Stimulated activated CD4-positive, alpha-beta T cell treated with anti-CD3 and anti-CD28 coated beads, Interleukin-4, amount 100 ng/mL, for 4 hours (primary cell): ENCODE results near the gene PNCK.

Source experiments
- DNase-seq, 2 experiments: peaks; one replicate each; pipeline ENCODE4 v3.0.0-alpha.2; 2020

PNCK gene

DNA sequence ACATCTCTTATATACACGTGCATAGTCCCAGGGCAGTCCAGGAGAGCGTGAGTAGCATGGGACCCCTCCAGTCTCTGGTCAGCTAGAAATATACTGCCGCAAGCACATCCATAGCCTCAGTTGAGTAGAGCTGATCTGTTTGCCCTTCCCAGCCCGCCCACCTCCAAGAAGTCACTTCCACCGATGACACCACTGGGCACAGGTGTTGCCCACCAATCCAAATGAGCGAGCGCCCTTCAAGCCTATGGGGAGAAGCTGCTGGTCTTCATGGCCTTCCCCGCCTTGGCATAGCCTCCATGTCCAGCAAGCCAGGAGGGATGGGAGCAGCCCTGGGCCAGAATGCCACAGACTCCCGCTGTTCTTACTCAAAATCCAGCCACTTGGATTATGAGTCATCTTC, 16.5 kb downstream of the PNCK start:
- no peak for DNase-seq

DNA sequence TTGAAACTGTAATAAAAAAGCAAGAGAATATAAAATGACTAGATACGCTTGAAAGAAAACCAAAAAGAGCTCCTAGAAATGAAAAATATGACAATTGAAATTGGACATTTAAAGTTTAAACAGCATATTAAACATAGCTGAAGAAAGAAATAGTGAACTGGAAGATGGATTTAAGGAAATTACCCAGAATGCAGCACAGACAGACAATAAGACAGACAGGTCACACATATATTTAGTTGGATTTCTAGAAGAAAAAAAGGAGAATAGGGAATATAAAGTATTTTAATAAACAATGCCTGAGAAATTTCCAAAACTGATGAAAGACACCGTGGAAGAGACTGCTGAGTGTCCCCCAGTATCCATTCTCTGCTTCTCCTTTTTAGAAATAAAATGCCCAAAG, 20.1 kb downstream of the PNCK start:
- no peak for DNase-seq

DNA sequence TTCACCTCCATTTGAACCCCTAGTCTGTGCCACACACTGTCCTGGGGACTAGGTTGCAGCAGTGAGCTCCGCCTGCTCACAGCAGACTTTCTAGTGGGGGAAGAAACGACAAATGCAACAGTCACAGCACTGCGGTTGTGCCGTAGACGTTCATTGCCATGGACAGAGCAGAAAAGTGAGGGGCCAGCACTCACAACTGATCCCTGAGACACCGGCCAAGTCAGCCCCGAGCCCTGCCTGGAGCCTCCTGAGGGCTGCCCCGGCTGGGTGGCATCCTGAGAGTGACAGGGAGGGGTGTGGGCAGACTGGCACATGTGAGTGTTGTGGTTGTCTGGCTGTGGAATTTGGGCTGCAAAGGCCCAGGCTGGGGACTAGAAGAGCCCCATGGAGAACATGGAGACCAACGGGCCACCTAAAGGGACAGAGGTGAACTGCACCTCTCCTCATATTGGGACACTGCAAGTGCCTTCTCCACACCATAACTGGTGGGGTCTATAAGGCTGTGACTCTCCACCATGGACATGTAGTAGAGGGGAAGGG, 22.0 kb downstream of the PNCK start:
- no peak for DNase-seq

DNA sequence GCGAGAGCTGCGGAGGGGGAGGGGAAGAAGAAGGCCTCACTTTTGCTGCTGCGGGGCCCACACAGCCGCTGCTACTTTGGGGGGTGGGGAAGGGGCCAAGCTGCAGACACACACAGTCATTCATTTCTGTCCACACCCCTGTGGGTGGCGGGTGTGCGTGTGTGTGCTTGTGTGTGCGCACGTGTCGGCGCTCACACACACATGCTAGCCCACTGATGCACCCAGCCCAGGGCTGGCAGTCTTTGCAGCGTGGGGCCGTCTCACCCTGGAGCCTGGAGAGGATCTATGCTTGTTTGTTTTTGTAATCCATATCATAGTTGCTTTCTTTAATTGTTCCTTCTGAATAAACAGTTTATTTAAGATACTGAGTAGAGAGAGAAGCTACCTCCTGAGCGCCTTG, 22.7 kb downstream of the PNCK start:
- no peak for DNase-seq

DNA sequence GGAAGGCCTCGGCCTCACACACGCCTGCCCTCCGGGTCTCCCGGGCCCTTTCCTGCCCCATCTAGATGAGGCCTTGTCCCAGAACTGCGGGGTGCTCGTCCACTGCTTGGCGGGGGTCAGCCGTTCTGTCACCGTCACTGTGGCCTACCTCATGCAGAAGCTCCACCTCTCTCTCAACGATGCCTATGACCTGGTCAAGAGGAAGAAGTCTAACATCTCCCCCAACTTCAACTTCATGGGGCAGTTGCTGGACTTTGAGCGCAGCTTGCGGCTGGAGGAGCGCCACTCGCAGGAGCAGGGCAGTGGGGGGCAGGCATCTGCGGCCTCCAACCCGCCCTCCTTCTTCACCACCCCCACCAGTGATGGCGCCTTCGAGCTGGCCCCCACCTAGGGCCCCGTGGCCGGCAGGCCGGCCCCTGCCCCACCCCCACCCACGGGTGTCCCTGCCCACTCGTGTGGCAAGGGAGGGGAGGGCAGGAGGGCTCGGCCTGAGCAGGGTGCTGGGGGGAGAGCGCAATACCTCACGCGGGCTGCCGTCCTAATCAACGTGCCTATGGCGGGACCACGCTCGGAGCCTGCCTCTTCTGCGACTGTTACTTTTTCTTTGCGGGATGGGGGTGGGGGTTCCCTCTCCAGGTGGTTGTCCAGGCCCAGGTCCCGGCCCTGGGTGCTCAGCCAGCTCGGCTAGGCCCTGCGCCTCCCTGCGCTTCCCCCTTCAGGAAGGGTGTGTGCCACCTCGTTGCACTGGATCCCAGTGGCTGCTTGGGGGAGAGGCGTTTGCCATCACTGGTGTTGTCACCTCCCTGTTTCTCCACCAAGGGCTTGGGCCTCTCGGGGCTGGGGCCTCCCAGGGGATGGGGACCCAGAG, 23.5 kb downstream of the PNCK start:
- no peak for DNase-seq

DNA sequence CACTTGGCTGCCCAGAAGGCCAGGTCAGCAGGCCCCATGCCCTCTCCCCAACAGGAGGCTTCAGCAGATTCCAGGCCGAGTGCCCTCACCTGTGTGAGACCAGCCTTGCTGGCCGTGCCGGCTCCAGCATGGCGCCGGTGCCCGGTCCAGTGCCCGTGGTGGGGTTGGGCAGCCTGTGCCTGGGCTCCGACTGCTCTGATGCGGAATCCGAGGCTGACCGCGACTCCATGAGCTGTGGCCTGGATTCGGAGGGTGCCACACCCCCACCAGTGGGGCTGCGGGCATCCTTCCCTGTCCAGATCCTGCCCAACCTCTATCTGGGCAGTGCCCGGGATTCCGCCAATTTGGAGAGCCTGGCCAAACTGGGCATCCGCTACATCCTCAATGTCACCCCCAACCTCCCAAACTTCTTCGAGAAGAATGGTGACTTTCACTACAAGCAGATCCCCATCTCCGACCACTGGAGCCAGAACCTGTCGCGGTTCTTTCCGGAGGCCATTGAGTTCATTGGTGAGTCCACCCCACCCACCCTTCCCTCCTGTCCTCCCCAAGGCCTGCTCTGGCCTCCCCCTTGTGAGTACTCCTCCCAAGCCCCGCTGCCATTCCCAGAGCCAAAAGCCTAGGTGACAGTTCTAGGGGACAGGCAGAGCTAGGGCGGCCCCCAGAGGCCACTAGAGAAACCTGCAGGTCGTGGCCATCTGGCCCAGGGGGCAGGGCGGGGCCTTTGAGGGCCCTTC, 24.3 kb downstream of the PNCK start:
- DNase-seq = peak in 1 of 2 experiments; percentile 18

DNA sequence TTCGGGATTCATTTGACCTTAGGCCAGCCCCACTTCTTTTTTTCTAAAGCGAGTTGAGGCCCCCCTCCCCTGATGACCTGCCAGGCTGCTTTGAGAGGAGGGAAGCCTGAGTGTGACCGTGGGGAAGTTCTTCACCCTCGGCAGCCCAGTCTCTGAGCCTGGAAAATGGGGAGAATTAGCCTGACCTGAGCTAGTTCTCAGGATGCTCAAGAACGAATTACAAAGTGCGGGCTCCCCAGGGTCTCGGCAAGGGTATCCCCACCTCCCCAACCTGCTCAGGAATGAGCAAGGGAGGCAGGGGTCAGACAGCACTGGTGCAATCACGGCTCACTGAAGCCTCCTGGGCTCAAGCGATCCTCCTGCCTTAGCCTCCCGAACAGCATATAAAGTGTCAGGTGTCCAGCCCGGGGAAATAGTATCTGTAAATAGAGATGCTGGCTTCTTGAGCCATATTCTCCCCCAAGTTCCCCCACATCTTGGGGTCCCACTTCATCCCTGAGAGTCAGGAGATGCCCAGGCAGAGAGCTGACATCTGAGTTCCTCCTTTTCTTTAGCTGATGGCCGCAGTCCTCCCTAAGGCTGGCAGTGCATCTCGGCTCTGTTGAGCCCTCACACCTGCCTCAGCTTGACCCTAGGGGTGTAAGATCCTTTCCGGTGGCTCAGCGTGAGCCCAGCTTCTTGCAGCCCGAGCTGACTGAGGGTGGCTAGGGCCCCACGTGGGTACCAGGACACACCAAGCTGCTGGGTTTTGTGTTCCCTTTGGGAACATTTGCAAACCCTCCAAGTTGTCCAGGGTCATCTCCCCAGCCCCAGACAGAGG, 25.0 kb downstream of the PNCK start:
- DNase-seq = no peak

DNA sequence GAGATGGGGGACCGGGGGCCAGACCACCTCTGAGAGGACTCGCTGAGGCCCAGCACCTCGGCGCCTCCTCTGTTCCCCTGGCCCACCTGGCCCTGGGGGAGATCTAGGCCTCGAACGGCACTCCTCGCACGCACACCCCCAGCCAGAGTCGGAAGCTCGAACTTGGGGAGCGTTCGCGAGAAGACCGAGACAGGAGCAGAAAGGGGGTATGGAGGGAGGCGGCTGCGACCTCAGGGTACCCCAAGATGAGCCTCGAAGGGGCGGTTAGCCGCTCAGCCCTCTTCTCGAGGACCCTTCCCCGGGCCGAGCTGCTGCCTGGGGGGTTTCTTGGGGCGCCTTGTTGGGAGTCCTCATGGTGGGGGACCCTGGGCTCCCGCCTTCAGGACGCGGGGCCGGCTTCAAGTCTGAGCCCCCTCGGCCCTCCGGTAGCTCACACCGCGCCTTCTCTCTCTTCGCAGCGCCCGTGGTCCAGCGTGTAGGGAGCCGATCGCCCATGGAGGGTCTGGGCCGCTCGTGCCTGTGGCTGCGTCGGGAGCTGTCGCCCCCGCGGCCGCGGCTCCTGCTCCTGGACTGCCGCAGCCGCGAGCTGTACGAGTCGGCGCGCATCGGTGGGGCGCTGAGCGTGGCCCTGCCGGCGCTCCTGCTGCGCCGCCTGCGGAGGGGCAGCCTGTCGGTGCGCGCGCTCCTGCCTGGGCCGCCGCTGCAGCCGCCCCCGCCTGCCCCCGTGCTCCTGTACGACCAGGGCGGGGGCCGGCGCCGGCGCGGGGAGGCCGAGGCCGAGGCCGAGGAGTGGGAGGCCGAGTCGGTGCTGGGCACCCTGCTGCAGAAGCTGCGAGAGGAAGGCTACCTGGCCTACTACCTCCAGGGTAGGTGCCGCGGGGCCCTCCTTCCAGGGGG, 25.9 kb downstream of the PNCK start:
- no peak for DNase-seq

DNA sequence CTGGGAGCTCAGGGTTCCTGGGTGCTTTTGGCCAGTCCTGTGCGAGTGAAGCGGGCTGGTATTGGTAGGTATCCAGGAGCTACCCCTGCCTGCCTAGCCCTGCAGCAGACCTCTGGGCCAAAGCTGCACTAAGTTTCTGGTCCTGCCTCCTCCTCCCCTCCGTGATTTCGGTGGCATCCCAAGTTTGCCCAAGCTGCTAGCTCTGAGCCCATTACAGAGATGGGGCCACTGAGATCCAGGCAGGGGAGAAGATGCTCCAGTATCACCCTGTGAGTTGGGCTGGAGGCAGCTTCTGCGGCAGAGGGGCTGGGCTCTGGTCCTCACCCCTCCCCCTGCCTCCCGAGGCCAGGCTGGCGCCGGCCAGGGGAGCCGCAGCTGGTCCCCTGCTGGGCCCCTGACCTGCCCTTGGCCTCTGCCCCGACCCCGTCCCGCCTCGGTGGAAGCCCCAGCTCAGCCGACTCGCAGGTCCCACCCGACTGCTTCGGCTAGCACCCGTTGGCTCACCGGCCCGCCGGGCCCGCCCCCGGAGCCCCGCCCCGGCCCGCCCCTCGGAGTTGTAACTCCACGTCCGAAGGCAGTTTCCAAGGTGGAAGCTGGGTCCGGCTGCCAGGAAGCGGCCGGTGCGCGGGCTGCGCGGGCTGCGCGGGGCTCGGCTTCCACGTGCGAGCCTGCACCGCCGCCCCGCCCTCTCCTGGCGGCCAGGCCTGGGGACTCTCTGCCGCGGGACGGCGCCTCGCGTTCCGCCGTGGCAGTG, 26.8 kb downstream of the PNCK start, which contains the start of gene DUSP9:
TSS of gene DUSP9 (plus strand) at position 584 of the 754 bp plus-strand sequence. CDS start 751 bp downstream, outside the sequence.
- DNase-seq = no peak

DNA sequence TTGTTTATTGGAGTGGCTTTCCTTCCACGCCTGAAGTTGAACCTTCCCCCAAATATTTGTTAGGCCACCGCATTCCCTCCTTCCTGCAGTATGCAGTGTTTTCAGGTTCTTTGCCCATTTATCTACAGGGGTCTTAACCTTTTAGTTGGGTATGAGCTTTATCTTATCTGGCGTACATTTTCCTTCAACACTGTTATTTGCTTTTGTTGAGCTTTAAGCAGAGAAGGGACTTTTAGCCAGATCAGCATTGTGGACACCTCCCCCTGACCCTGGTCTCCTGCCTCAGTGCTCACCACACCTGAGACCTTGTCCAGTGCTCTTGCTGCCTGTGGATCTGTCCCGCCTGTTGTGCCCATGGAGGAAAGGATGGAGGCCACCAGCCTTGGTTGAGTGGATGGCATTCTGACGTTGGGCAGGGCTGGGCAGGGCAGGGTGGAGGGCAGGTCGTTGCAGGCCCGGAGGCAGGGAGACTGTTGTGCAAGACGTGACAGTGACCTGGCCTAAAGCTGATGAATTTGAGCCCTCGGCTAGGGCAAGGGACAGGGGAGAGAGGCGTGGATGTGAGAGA, 27.6 kb downstream of the PNCK start:
- DNase-seq = no peak

DNA sequence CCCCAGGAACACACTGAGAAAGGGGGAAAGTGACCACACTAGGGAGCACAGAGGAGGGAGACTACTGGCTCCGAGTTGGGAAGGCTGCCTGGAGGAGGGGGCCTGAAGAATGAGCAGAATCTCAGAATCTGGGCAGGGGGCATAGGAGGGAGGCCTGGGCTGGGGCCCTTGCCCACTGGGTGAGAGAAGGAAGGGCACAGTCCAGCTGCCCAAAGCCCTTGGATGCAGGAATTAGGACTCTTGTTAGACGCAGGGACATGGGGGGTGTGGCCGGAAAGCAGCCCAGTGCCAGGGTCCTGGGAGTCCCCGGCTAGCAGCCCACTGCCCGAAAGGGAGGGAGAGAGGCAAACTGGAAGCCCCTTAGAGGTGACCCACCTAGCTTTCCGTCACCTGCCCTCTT, 28.5 kb downstream of the PNCK start:
- DNase-seq = no peak

DNA sequence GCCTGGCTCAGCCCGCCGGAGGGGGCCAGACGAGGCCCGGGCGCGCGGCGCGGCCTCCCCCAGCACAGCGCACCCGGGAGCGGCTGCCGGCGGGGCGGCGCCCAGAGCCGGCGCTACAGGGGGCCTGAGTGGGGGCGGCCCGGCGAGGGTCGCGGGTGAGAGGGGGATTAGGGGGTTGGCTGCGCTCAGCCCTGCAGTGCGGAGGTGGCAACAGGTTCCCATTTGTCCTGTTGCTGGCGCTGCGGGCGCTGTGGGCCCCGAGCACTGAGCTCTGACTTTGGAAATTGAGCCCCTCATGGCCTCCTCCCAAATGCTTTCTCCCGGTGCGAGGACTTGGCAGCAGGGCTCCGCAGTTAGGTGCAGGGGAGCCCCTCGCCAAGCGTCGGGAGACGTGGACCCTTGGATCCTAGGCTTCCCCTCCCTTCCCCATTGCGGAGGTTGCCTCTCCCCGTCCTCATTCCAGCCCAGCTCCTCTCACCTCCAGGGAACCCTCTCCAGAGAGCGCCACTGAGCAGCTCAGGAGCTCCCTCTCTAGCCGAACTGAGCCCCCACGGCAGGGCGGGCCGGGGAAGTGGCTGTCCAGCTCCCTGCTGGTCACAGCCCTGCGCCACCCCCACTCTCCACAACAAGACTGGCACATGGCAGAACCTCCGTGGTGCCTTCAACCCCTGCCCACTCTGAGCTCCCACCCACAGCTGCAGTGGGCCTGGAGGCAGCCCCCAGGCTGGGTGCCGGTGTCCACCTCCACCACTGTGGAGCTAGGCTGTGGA, 29.1 kb downstream of the PNCK start:
- no peak for DNase-seq

DNA sequence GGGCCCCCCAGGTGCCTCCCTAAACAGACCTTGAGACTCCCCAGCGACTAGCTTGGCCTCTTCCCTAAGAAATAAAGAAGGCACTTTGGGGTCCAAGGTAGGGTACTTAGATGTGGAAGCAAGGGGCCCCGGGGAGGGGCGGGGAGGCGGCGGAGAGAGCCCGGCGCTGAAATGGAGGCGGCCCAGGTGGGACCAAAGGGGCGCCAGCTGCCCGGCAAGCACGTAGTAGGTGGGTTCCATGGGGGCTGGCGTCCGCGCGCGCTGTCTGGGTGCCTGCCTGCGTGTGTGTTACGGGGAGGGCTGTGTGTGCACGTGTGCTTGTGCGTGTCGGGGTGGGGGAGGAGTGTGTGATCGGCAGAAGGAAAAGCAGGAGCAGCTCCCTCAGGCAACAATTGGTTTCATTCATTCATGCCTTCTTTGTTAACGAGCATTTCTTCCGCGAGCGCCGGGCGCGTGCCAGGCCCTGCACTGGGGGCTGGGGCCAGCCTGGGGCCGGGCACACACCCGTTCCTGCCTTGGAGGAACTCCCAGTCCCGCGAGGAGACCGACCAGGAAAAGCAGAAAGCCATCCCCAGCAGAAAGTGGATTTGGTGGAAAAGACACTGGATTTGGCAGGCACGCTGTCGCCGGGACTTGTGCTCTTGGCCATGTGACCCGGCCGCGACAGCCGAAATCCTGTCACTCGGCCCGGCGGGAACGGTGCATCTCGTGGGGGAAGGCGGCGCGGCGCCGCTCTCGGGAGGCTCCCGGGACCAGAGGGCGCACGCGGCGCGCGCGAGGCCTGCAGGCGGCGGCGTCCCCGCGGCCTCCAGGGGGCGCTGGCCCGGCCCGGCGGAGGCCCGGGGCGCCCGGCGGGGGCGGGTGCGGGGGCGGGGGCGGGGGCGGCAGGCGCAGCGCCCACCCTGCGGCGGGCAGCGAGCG, 29.9 kb downstream of the PNCK start:
- peak in 1 of 2 experiments; percentile 29 for DNase-seq

DNA sequence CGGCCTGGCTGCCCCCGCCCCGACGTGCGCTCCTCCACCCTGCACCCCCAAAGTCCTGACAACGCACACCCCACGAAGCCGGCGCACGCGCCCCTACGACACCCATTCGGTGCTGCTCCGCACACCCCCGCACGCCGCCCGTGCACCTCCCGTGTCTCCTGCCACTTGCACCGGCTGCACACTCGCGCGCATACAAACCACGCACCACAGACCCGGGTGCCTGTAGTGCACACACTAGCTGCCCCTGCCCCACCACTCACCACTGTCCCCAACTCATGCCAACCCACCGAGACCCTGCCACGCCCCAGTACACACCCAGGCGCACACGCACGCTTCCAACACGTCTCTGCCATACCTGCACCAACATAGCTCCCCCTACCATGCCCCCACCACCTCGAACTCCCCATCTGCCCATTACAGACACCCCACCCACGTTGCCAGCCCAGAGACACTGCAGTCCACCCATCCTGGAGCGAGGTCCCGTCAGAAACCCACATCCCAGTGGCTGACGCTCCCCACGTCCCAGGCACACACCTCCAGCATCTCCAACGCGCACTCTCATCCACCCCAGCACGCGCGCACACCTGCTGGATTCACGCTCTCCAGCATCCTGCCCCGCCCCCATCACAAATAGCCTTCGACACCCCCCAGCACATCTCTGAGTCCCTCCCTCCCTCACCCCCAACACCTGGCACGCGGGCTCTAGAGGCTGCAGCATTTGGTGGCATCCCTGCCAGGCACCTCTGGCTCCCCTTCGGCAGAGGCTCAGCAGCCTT, 30.8 kb downstream of the PNCK start:
- DNase-seq = no peak

DNA sequence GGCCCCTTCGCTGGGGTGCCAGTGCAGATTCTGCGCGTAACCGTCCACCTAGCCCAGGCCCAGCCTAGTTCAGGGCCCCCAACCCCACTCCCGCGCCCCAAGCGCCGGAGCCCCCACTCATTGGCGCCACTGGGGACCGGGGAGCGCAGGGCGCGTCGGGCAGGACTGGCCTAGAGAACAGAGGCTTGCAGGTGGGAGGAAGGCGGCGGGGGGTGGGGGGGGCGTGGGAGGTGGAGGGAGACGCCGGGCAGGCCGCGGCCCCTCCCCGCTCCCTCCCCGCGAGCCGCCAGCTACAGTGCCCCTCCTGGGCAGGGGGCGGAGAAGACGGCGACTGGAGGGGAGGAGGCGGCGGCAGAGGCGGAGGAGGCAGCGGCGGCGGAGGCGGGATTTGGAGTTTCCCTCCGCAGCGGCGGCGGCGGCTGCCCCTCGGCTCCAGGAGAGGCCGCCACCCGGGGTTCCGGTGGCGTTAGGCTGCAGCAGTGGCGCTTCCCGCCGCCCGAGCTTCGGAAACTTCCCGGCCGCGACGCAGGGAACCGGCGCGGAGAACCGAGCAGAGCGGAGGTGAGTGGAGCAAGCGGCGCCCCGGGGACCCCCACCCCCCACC, 31.5 kb downstream of the PNCK start:
- peak in 1 of 2 experiments; percentile 18 for DNase-seq

DNA sequence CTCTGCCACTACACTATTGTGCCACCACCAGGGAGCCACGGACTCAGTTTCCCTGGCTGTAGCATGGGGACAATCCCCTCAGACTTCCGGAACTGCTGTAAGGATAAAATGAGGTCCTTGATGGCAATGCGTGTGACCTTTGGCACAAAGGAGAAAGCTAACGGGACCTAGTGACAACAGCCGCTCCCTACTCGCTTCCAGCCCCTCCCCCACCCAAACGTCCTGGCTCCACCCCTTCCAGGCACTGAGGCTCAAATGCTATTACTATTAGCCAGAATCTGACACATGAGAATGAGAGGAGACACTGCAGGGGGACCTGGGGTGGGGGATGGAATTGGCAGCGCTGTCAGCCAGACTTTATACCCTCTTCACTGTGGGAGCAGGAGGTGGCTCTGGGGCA, 32.0 kb downstream of the PNCK start:
- DNase-seq = no peak
